ENCODE measurements around the gene CFAP45. TPM values are rescaled to one million over a fixed set of nuclear protein-coding genes. Genes with fewer than 3 reads are reported as not detected.

The CFAP45 gene
- polyA plus RNA-seq, 1 donor = 0.20 TPM

GRCh38 chr1:159827102-159827490 lies 72.9 kb downstream of the CFAP45 start:
- no peak for DNase-seq (ENCODE audit: low read depth)

DNA sequence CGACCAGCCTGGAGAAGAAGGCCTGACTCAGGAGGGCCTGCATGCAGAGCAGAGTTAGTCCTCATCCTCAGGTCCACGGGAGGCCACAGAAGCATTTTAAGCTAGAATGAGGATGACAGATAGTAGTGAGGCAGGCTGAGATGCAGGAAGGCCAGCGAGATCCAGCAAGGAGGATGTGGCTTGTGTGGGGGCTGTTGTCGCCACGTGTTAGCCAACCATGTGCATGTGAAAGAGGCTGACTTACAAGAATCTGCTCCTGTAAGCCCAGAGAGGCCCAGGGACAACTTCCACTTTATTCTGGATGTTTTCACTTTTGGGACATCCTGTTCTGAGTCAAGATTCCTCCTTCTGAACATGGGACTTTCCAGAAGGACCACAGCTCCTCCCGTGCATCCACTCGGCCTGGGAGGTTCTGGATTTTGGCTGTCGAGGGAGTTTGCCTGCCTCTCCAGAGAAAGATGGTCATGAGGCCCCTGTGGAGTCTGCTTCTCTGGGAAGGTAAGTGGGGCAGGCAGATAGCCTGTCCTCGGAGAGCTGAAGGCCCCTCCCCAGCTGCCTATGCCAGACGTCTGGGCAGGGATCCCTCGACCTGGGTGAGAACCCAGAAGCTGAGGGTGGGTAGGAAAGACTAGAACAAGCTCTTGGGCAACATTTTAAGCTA lies 73.4 kb downstream of the CFAP45 start, which contains the start of gene SLAMF8:
SLAMF8 (plus strand) TSS at position 433 of the 661 bp plus-strand sequence; CDS start at position 459, 26 bp downstream.
- DNase-seq (ENCODE audit: low read depth) = no peak

- DNase-seq (ENCODE audit: low read depth) = no peak
Measured at GRCh38 chr1:159825564-159825963, 74.4 kb downstream of the CFAP45 start.

- no peak for DNase-seq (ENCODE audit: low read depth)
Measured at GRCh38 chr1:159823406-159823805, 76.6 kb downstream of the CFAP45 start.

Other genes with a start within 250 kb of the CFAP45 start
- not detected for gene CRP, start 185.6 kb downstream of the CFAP45 start, polyA plus RNA-seq (ENCODE audit: insufficient read length)
- gene DUSP23, start 119.2 kb downstream of the CFAP45 start, polyA plus RNA-seq (ENCODE audit: insufficient read length) = 7.9 TPM
- 0.34 TPM for gene FCRL6, start 97.8 kb downstream of the CFAP45 start, polyA plus RNA-seq (ENCODE audit: insufficient read length)
- 0.47 TPM for gene SLAMF8, start 73.3 kb downstream of the CFAP45 start, polyA plus RNA-seq (ENCODE audit: insufficient read length)
- not detected for gene VSIG8, start 37.5 kb downstream of the CFAP45 start, polyA plus RNA-seq (ENCODE audit: insufficient read length)
- gene TAGLN2, start 25.3 kb upstream of the CFAP45 start, polyA plus RNA-seq (ENCODE audit: insufficient read length) = 151 TPM
- 0.28 TPM for gene IGSF9, start 45.4 kb upstream of the CFAP45 start, polyA plus RNA-seq (ENCODE audit: insufficient read length)
- not detected for gene SLAMF9, start 54.1 kb upstream of the CFAP45 start, polyA plus RNA-seq (ENCODE audit: insufficient read length)
- gene PIGM, start 131.8 kb upstream of the CFAP45 start, polyA plus RNA-seq (ENCODE audit: insufficient read length) = 5.2 TPM
- gene KCNJ10, start 170.0 kb upstream of the CFAP45 start, polyA plus RNA-seq (ENCODE audit: insufficient read length) = 0.71 TPM
- 0.10 TPM for gene KCNJ9, start 181.4 kb upstream of the CFAP45 start, polyA plus RNA-seq (ENCODE audit: insufficient read length)
- gene IGSF8, start 198.5 kb upstream of the CFAP45 start, polyA plus RNA-seq (ENCODE audit: insufficient read length) = 16.7 TPM
- gene ATP1A2, start 215.6 kb upstream of the CFAP45 start, polyA plus RNA-seq (ENCODE audit: insufficient read length) = 81.8 TPM

Measured in forelimb muscle (tissue), 1 donor.